A204.1 (cell line): ENCODE measurements around the gene EREG.
"Not testable (repeated sequence)": the region's sequence is repeated elsewhere in the genome, so short reads cannot be mapped to it uniquely, and the experiment has no call there.

Source experiments
- FAIRE-seq: peaks from 2 replicates; lab custom pipeline; 2012; peaks lifted over from hg19 to GRCh38; lab: Jason Lieb, UNC

EREG gene

DNA sequence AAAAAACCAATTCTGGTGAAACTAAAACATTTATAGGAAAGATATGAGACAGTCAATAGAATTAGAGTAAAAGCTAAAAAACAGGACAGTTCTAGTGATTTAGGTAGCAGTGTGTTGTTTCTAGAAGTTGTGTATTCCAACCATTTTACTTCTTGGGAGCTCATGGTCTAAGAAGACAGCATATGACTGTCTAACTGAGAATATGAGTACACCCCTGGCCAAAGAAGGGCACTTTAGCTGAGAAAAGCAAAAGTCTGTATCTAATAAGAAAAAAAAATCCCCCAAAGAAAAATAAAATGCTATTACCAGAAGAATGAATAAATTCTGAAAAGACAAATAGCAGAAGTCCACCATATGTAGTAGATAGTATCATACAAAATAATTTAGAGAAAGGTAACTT, 26.4 kb downstream of the EREG start:
- FAIRE-seq, result no peak

DNA sequence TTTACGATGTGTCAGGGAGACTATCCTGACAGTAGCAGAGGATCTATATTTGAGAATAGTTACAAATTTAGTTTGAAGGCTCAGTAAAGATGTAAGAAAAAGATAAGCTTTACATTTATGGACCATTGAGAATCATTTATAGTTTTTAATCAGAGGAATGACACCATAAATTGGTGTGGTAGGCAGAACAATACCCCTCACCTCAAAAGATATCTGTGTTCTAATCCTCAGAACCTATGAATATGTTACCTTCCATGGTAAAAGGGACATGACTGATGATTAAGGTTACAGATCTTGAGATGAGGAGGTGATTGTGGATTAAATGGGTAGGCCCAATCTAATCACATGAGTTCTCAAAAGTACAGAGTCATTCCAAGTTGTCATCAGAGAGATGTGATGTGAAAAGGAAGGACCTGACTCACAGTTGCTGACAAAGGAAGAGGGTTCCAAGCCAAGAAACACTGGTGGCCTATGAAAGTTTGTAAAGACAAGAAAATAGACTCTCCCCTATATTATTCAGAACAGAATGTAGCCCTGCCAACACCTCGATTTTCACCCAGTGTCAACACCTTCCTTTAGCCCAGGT, 27.0 kb downstream of the EREG start:
- FAIRE-seq, result no peak

DNA sequence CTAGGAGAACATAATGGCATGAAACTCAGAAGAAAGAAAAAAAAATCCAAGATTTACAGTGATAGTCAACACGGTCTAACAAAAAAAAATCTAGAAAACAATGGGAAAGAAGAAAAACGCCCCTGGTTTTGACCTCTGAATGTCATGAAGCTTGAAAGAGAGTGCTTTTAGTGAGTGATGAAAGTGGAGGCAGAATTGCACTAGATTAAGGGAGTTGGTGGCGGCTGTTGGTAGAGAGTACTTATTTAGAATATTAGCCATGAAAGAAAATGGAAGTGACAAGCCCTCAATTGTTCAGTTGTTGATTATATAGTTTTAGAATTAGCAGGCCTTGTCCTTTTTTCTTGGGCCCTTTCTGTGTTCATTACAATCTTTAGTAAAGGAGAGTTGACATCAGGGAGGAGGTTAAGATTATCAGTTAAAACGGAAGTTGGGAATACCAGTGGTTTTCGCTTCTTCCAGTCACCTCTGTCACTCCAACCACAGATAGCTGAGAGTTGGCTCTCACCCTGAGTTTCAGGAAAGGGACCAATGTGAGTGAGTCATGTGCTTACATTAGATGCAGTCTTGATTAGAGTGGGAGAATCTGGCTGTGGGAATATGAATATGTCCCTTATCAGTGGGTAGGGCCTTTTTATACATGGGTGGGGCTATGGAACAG, 29.7 kb downstream of the EREG start:
- no peak for FAIRE-seq

GRCh38 chr4:74395633-74396032, 30.7 kb downstream of the EREG start:
- FAIRE-seq, result no peak

- FAIRE-seq, result no peak
These were observed 32.9 kb downstream of the EREG start for GRCh38 chr4:74397748-74398426.

GRCh38 chr4:74398894-74399589, 34.1 kb downstream of the EREG start:
- FAIRE-seq, result not testable (repeated sequence)

DNA sequence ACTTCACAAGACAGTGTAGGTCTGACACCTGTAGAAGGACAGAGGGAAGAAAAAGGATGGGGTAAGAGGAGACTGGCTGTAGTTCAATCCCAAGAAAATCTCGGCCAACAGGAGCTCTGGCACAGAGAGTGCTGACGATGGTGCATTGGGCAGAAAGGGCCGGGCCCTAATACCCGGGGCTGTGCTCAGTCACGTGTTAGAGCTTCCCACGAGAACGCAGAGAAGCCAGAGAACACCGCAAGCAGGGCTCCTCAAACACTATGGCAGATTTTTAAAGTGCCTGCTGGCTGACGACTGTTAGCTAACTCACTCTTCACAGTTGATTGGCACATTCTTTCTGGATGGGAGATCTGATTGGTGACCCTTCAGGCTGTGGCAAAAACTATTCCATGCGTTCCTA, 35.5 kb downstream of the EREG start:
- no peak for FAIRE-seq

GRCh38 chr4:74402692-74403456, 37.9 kb downstream of the EREG start:
- no peak for FAIRE-seq

DNA sequence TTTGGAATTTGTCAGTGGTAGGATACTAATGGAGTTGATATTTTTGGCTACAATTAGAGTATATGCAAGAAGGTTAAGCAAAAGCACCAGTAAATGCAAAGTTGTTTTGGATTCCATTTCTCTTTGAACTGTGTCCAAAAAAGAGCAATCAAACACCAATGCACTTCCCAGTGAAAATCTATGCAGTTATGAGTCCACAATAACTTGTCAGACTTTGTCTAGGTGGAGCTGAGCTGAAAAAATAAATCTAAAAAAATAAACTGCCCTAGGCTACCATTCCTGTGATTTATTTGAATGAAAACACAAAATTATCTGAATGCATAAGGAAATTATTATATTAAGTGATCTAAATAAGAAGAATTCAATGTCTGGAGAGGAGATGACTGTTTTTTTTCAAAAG, 42.9 kb downstream of the EREG start:
- no peak for FAIRE-seq

- no peak for FAIRE-seq
These were observed 43.7 kb downstream of the EREG start for GRCh38 chr4:74408639-74409038.

GRCh38 chr4:74410272-74410671, 45.3 kb downstream of the EREG start:
- no peak for FAIRE-seq

GRCh38 chr4:74412225-74412624, 47.3 kb downstream of the EREG start:
- FAIRE-seq, result no peak

DNA sequence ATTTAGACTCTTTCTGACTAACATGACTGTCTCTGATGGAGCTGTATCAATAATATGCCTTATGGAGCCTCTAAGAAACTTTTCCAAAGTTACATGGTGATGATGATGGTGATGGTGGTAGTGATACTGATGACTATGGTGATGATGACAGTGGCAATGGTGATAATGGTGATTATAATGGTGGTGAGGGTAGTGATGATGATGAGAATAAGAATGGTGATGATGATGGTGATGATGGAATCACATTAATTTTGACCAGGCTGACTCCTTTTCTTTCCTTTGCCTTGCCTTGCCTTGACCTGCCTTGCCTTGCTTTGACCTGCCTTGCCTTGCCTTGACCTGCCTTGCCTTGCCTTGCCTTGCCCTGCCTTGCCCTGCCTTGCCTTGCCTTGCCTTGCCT, 48.3 kb downstream of the EREG start:
- FAIRE-seq, result no peak

DNA sequence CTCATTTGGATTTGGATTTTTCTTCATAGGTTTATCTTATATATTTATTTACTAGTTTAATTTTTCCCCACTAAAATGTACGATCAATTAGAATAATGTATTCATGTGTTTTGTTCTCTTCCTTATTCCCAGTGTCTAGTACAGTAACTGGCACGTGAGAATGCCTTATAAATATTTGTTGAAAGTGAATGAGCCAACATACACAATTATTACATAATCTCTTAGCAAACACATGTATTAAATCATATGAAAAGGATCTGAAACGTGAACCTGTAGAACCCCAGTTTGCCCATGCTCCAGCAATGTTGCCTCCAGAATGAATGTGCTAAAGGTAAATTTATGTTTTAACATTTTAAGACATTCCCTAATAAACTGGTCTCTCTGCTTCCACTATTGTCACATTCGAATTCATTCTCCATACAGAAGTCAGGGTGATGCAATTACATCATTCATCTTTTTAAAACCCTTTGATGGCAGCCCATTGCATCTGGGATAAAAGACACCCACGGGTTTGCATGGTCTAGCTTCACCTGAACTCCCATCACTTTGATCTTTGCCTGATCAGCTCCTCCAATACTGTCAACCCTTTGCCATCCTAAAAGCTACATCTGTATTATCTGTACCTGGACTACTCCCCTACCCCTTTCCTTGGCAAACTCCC, 49.3 kb downstream of the EREG start:
- FAIRE-seq, result no peak

- FAIRE-seq, result no peak
These were observed 50.8 kb downstream of the EREG start for GRCh38 chr4:74415602-74416300.

- no peak for FAIRE-seq
These were observed 53.2 kb downstream of the EREG start for GRCh38 chr4:74418063-74418670.

GRCh38 chr4:74420863-74421262, 55.9 kb downstream of the EREG start:
- no peak for FAIRE-seq

- no peak for FAIRE-seq
These were observed 58.2 kb downstream of the EREG start for GRCh38 chr4:74423104-74423503.

DNA sequence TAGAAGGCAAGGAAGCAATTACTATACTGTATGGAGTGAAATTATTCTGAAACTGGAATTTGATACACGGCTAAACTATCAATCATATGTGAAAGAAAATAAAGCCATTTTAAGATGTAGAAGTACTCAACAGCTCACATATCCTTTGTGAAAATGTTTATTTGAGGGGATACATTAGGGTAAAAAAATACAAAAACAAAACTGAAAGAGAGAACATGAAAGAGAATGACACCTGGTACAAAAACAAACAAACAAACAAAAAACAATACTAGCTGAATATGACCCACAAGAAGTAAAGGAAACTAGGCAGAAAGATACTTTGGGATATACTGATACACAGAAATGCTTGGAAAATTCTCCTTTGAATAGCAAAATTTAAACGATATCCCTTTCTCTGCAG, 59.2 kb downstream of the EREG start:
- no peak for FAIRE-seq

- FAIRE-seq, result no peak
These were observed 61.2 kb downstream of the EREG start for GRCh38 chr4:74426101-74426500.

DNA sequence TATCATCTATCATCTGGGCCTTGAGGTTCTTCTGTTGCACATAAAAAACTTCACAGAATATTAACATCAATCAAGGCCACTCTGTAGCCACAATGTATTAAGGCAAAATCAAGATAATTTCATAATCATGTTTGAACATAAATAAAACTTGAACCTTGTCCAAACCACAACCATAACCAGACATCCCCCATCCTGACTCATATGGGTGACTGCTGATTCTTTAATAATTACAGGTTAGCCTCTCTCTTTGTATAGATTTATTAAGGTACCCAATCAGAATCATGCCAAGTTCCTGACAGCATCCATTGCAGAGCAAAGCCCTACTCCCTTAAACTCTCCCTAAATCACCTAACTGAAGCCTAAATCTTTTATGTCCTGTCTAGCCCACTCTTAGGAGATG, 63.3 kb downstream of the EREG start:
- FAIRE-seq, result no peak
